MV-4-11 (cell line): Measurements from ENCODE around the gene OR2H2.

Experiments used
- DNase-seq: peaks from one replicate; lab custom pipeline; 2025; lab: John Stamatoyannopoulos, UW

Gene OR2H2

GRCh38 chr6:29584821-29585220 is at the start of gene OR2H2:
Gene OR2H2, plus strand, starts transcription at chr6:29585121. Its CDS starts 2,824 bp downstream, at chr6:29587945.
- DNase-seq, result no peak

- DNase-seq, result no peak
Observed at GRCh38 chr6:29537714-29538403, 47.1 kb upstream of the OR2H2 start.

- no peak for DNase-seq
Observed at GRCh38 chr6:29547573-29547972, 37.3 kb upstream of the OR2H2 start.

GRCh38 chr6:29552512-29553051 is 32.3 kb upstream of the OR2H2 start:
- peak; percentile 39 for DNase-seq

GRCh38 chr6:29553268-29554057 is 31.5 kb upstream of the OR2H2 start:
- no peak for DNase-seq

- no peak for DNase-seq
Observed at GRCh38 chr6:29554764-29555163, 30.2 kb upstream of the OR2H2 start.

GRCh38 chr6:29557320-29557719 is 27.6 kb upstream of the OR2H2 start:
- DNase-seq, result no peak

GRCh38 chr6:29558439-29559079 is 26.4 kb upstream of the OR2H2 start:
- no peak for DNase-seq

- DNase-seq, result no peak
Observed at GRCh38 chr6:29559524-29560287, 25.2 kb upstream of the OR2H2 start, which contains the start of gene UBD. Gene UBD, minus strand, starts transcription at chr6:29559732. Its CDS starts 31 bp downstream, at chr6:29559701.

GRCh38 chr6:29561091-29561490 is 23.8 kb upstream of the OR2H2 start:
- no peak for DNase-seq

GRCh38 chr6:29561606-29562181 is 23.2 kb upstream of the OR2H2 start:
- DNase-seq, result no peak

- DNase-seq, result peak; percentile 2
Observed at GRCh38 chr6:29563435-29563965, 21.4 kb upstream of the OR2H2 start.

GRCh38 chr6:29564875-29565274 is 20.0 kb upstream of the OR2H2 start:
- DNase-seq, result no peak

- DNase-seq, result no peak
Observed at GRCh38 chr6:29566856-29567255, 18.1 kb upstream of the OR2H2 start.

- DNase-seq, result no peak
Observed at GRCh38 chr6:29567541-29567940, 17.4 kb upstream of the OR2H2 start.

- DNase-seq, result no peak
Observed at GRCh38 chr6:29567991-29568390, 16.9 kb upstream of the OR2H2 start.

GRCh38 chr6:29576056-29576455 is 8.9 kb upstream of the OR2H2 start:
- no peak for DNase-seq

- DNase-seq, result no peak
Observed at GRCh38 chr6:29577544-29577943, 7.4 kb upstream of the OR2H2 start.

- peak; percentile 18 for DNase-seq
Observed at GRCh38 chr6:29589423-29590048, 4.6 kb downstream of the OR2H2 start.

- DNase-seq, result peak; percentile 9
Observed at GRCh38 chr6:29590218-29590808, 5.4 kb downstream of the OR2H2 start.
